PFSK-1 (cell line): ENCODE data around the gene UBXN1.
A peak's percentile ranks its signal among the peaks of the same experiment; 100 is the strongest.

Experiments used
- FOXP2 ChIP-seq: optimal IDR thresholded peaks from 2 replicates; pipeline ENCODE3; 2011; ENCODE audit warnings: borderline replicate concordance, control low read depth, inconsistent platforms; ENCODE audit not compliant: insufficient read depth; ENCODE audit errors: extremely low read length, extremely low read depth
- POLR2AphosphoS5 ChIP-seq: IDR thresholded peaks from 2 replicates; pipeline ENCODE4 v1.6.1; 2012; ENCODE audit warnings: low read depth, mild to moderate bottlenecking, control low read depth, low read length, moderate library complexity
- REST ChIP-seq, 2 experiments: IDR thresholded peaks; 2 replicates each; pipeline versions ENCODE4 v1.6.1 to v1.8.0; 2011 to 2012; ENCODE audit warnings: low read depth in 2 of 2, low read length in 2 of 2, control low read depth in 1 of 2, inconsistent platforms in 1 of 2, mild to moderate bottlenecking in 1 of 2, moderate library complexity in 1 of 2; ENCODE audit not compliant: insufficient read depth in 1 of 2
- SIN3A ChIP-seq: IDR thresholded peaks from 2 replicates; pipeline ENCODE4 v1.6.1; 2012; ENCODE audit warnings: mild to moderate bottlenecking, low read length, moderate library complexity, borderline replicate concordance; ENCODE audit not compliant: insufficient read depth
- TAF1 ChIP-seq: IDR thresholded peaks from 2 replicates; pipeline ENCODE4 v1.6.1; 2012; ENCODE audit warnings: low read length, control low read depth, borderline replicate concordance; ENCODE audit not compliant: insufficient read depth

Gene UBXN1

GRCh38 chr11:62677156-62677555 lies 1.7 kb downstream of the UBXN1 start:
- TF ChIP-seq FOXP2 (no peak), SIN3A (no peak), TAF1 (no peak), POLR2AphosphoS5 (no peak), REST (IDR thresholded peaks at IDR 0.05; ENCODE audit: insufficient read depth in 1 of 2, low read depth in 2 of 2, low read length in 2 of 2) (no peak)

- no peak for TF ChIP-seq FOXP2
- TF ChIP-seq POLR2AphosphoS5 = no peak
- TF ChIP-seq SIN3A = no peak
- no peak for TF ChIP-seq TAF1
- no peak for TF ChIP-seq REST (IDR thresholded peaks at IDR 0.05; ENCODE audit: insufficient read depth in 1 of 2, low read depth in 2 of 2, low read length in 2 of 2)
These were observed 2.2 kb downstream of the UBXN1 start for GRCh38 chr11:62676698-62677097.

GRCh38 chr11:62673196-62673525 lies 5.7 kb downstream of the UBXN1 start:
- TF ChIP-seq FOXP2 = no peak

GRCh38 chr11:62671608-62672389 lies 7.1 kb downstream of the UBXN1 start, which contains the start of the genes LBHD1 and UQCC3:
LBHD1 (minus strand) TSS chr11:62672267; CDS start chr11:62670031, 2,236 bp downstream.
UQCC3 (plus strand) TSS chr11:62671673; CDS start chr11:62671746, 73 bp downstream.
- TF ChIP-seq TAF1 = peak; percentile 92
- no peak for TF ChIP-seq FOXP2
- peak; percentile 69; the same call in 1 of the 2 replicates for TF ChIP-seq SIN3A
- peak in 1 of 2 experiments; percentile 59; a peak in 1 of 4 replicates for TF ChIP-seq REST (IDR thresholded peaks at IDR 0.05; ENCODE audit: insufficient read depth in 1 of 2, low read depth in 2 of 2, low read length in 2 of 2)
- peak; percentile 84 for TF ChIP-seq POLR2AphosphoS5

- TF ChIP-seq FOXP2 (no peak), REST (IDR thresholded peaks at IDR 0.05; ENCODE audit: insufficient read depth in 1 of 2, low read depth in 2 of 2, low read length in 2 of 2) (no peak), SIN3A (no peak), POLR2AphosphoS5 (no peak), TAF1 (no peak)
These were observed 7.7 kb downstream of the UBXN1 start for GRCh38 chr11:62671236-62671607.
